Measurements from ENCODE around the gene DAPK2.

The DAPK2 gene

DNA sequence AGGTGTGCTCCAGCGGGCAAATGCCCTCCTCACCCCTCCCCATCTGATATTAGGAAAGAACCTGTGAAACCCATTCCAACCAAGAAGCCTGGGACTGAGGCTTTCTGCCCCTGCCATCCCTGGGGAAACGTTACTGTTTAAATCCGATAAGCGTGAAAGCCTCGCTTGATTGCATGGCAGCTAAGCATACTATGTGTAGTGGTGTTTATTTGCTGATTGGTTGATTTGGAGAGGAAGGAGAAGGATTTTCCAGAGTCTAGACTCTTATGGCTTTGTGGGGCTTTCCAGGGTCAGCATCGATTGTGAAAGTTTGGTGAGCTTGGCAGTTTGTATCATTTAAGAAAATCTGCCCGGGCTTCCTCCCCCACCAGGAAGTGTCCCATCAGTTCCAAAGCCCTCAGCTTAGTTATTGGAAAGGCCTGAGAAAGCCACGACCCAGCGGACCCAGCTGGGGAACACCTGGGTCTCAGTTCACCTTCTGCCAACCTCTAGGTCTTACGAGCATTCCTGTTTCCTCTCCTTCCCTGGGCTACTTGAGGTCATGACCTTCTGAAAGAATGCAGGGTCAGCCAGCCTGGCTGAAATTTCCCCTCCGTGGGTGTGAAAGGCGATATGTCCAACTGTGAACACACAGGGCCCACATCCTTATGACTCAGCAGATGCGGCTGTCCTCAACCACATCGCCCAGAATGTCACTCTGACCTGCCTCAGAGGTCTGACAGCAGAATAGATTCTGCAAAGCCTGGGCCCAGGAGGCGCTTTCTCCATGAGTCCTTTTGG is 149.8 kb downstream of the DAPK2 start:
- peak; percentile 69 to 75 for DNase-seq (ENCODE audit: low read depth in 1 of 2, low spot score in 1 of 2)
- TF ChIP-seq GABPA (IDR thresholded peaks at IDR 0.05; ENCODE audit: low read depth) (no peak), REST (IDR thresholded peaks at IDR 0.05; ENCODE audit: insufficient replicate concordance, low read depth) (no peak), SPI1 (IDR thresholded peaks at IDR 0.05; ENCODE audit: borderline replicate concordance, low read depth) (no peak), POLR2AphosphoS5 (IDR thresholded peaks at IDR 0.05; ENCODE audit: low read depth) (no peak), CTCF (IDR thresholded peaks at IDR 0.05; ENCODE audit: insufficient read depth, low read length) (no peak)
- Histone ChIP-seq H3K27ac (replicated peaks) (peak overlapping the region; percentile 42), H3K27me3 (ENCODE audit: insufficient read depth, poor library complexity, severe bottlenecking) (no peaks in the 10 kb centered on the region), H3K4me3 (replicated peaks; ENCODE audit: insufficient read depth, low read length) (no peak overlapping the region)

GRCh38 chr15:63895787-63896218 is 150.5 kb downstream of the DAPK2 start:
- Histone ChIP-seq H3K27me3 (ENCODE audit: insufficient read depth, poor library complexity, severe bottlenecking) (no peaks in the 10 kb centered on the region), H3K27ac (replicated peaks) (no peak overlapping the region)

More at GRCh38 chr15:63895787-63896218, 150.5 kb downstream of the DAPK2 start:
- no peak overlapping the region for H3K4me3 ChIP-seq (replicated peaks; ENCODE audit: insufficient read depth, low read length)
- TF ChIP-seq SPI1 (IDR thresholded peaks at IDR 0.05; ENCODE audit: borderline replicate concordance, low read depth) (no peak), REST (IDR thresholded peaks at IDR 0.05; ENCODE audit: insufficient replicate concordance, low read depth) (no peak), GABPA (IDR thresholded peaks at IDR 0.05; ENCODE audit: low read depth) (no peak), CTCF (IDR thresholded peaks at IDR 0.05; ENCODE audit: insufficient read depth, low read length) (no peak), POLR2AphosphoS5 (IDR thresholded peaks at IDR 0.05; ENCODE audit: low read depth) (no peak)
- no peak for DNase-seq (ENCODE audit: low read depth in 1 of 2, low spot score in 1 of 2)

Measured in HL-60 (cell line).